OCI-LY7 (cell line): ENCODE results near the gene ZCCHC18.
"Not testable (repeated sequence)": the region's sequence is repeated elsewhere in the genome, so short reads cannot be mapped to it uniquely, and the experiment has no call there.

Experiments used
- EZH2phosphoT487 ChIP-seq: fragments of 200-600 bp; sonication (generic); IDR thresholded peaks from 2 replicates; pipeline ENCODE4 v1.6.1; 2018; ENCODE audit warnings: low read depth, borderline replicate concordance, mild to moderate bottlenecking, mixed run types, antibody characterized with exemption, low read length, moderate library complexity, mixed read lengths
- TF ChIP-seq, protein P1 (sequence below): fragments of 200-600 bp; sonication (generic); conservative IDR thresholded peaks from 2 replicates; pipeline ENCODE4 v1.5.1; 2014; ENCODE audit warnings: mild to moderate bottlenecking, antibody characterized with exemption, low read length, moderate library complexity, mixed read lengths

- TF ChIP-seq, protein P1, sequence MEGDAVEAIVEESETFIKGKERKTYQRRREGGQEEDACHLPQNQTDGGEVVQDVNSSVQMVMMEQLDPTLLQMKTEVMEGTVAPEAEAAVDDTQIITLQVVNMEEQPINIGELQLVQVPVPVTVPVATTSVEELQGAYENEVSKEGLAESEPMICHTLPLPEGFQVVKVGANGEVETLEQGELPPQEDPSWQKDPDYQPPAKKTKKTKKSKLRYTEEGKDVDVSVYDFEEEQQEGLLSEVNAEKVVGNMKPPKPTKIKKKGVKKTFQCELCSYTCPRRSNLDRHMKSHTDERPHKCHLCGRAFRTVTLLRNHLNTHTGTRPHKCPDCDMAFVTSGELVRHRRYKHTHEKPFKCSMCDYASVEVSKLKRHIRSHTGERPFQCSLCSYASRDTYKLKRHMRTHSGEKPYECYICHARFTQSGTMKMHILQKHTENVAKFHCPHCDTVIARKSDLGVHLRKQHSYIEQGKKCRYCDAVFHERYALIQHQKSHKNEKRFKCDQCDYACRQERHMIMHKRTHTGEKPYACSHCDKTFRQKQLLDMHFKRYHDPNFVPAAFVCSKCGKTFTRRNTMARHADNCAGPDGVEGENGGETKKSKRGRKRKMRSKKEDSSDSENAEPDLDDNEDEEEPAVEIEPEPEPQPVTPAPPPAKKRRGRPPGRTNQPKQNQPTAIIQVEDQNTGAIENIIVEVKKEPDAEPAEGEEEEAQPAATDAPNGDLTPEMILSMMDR, result not testable (repeated sequence)
- TF ChIP-seq EZH2phosphoT487, result not testable (repeated sequence)
These were observed 1.7 kb upstream of the ZCCHC18 start for GRCh38 chrX:104110491-104111240.
